HG03159 (cell line): Measurements from ENCODE around the gene ELAVL4.

Experiments
- ATAC-seq: cut with Tn5 transposase; IDR thresholded peaks from one replicate; pipeline ENCODE4 v1.9.1; 2021; ENCODE audit warnings: mild to moderate bottlenecking, moderate library complexity; ENCODE audit not compliant: unreplicated experiment

ELAVL4 gene

GRCh38 chr1:50108497-50109059, at the start of gene ELAVL4:
Gene ELAVL4 (plus strand): TSS chr1:50108920. CDS start chr1:50109190, 270 bp downstream.
- no peak for ATAC-seq

DNA sequence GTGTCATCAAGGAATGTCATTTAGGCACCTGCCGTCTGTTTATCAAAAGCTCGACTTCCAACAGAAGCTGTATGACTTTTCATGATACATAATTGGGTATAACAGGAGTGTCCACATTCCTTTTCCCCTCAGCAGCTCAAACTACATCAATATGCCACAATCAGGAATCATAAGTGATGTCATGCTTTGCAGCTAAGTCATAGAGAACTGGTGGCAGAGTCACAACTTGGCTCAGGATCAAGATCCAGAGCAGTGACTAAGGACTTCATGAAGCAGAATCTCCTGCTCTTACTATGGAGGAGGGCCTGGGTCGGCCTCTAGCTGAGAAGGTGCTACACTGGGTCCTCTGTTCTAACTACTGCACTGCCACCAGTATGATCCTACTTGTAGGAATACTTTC, 48.4 kb upstream of the ELAVL4 start:
- ATAC-seq = no peak

DNA sequence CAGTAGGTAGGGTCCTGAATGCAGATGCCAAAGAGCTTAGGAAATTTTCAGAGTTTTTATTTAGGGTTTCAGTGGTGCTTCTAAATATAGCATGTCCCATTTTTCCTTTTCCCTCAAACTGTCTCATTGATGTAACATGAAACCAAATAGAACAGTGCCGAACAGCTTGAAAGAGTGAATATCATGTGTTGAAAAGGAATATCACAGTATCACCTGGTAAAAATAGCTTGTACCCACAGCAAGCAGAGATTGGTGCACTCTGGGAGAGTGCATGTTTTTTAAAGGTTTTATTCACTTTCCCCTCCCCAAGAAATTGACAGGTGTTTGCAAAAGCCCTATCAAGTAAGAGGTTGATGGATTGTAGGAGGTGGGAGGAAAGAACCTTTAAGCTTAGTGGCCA, 41.9 kb upstream of the ELAVL4 start:
- no peak for ATAC-seq

DNA sequence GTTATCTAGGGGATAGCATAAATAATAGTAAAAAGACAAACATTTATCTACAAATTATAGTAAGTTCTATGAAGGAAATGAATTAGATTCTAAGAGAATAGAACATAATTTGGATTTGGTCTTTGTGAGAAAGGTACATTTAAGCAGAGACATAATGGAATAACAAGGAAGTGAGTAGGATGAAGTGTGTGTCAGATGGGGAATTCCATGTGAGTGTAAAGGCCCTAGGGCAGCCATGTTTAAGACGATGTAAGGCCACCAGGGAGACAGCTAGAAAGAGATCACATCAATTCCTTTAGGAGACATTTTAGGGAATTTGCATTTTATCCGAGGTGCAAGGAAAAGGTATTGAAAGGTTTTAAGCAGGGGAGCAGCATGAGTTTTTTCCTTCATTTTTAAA, 33.8 kb upstream of the ELAVL4 start:
- ATAC-seq = no peak

DNA sequence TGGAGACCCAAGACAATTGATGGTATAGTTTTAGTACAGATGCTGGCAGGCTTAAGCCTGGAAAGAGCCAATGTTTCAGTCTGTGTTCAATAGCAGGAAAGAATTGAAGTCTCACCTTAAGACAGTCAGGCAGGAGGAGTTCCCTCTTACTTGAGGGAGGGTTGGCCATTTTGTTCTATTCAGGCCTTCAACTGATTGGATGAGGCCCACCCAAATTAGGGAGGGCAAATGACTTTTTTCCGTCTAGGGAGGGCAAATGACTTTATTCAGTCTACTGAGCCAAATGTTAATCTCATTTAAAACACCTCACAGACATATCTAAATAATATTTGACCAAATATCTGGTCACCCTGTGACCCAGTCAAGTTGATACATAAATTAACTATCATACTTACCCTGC, 31.4 kb upstream of the ELAVL4 start:
- no peak for ATAC-seq

- no peak for ATAC-seq
These were observed 27.7 kb upstream of the ELAVL4 start for GRCh38 chr1:50080904-50081586.

- ATAC-seq = no peak
These were observed 24.3 kb upstream of the ELAVL4 start for GRCh38 chr1:50084389-50084788.

DNA sequence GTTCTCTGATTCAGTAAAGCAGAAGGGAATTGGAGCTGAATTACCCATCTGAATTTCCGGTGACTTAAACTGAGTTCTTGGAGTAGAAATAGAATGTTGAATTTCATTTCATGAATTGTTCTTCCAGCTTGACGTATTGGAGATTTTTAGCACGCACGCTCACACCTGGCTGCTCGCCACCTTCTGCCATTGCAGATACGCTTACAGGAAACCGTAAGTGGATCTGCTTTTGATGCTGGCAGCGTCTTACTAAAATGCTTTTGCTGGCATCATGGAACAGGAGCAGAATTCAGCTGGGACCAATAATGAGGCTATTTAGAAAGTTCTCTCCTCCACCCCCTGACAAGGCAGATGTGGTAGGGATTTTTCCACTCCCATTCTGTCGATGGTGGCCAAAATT, 17.7 kb upstream of the ELAVL4 start:
- no peak for ATAC-seq

DNA sequence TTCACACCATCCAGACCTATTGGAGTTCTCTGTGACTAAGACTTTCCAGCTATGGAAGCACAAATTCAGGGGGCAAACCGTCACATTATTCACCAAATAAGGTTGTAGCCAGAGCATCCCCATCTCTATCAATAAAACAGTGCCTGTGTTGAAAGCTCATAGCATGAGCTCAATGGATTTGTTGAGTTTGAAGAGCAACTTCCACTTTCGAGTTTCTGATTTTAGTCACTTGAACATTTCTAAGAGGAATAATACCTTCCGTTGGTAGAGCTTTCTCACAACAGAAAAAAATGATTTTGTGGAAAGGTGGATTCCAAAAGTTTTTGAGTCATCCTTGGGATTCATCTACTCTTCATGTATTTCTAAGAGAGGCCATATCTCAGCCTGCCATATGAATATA, 13.0 kb upstream of the ELAVL4 start:
- no peak for ATAC-seq

DNA sequence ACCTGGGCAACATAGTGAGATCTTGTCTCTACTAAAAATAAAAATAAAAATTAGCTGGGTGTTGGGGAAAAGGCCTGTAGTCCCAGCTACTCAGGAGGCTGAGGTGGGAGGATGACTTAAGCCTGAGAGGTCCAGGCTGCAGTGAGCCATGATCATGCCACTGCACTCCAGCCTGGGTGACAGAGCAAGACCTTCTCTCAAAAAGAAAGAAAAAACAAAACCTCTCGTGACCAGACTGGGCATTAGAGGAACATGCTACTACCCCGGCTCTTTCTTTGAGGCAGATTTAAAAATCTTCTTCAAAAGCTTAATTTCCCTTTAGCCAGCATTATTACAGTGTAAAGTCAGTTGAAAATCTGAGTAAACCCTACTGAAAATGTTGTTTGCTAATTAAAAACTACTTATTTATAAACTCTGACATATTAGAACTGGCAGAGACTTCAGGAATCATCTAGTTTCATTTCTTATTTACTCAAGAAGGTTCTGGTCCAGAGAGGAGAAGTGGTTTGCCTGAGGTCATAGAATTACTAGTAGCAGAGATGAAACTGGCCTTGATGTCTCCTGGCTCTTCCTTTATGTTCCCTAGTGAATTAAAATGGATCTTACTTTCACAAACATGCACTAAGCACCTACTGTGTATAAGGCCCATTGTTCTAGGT, 11.6 kb upstream of the ELAVL4 start:
- ATAC-seq = no peak

DNA sequence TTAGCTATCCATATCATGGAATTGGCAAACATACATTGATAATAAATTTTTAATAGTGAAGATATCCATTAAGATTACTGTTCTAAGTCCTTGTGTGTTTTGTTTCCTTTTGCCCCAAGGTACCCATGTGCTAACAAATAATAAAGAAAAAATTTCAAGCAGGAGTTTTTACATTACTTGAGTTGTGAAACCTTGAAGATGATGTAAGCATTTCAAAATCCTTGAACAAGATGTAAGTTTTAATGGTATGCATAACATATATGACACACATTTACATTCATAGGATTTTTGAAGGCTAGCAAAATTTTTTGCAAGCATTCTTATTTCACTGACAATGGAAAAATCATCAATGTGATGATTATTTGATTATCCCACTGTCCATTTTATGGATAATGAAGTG, 10.9 kb upstream of the ELAVL4 start:
- ATAC-seq = no peak

DNA sequence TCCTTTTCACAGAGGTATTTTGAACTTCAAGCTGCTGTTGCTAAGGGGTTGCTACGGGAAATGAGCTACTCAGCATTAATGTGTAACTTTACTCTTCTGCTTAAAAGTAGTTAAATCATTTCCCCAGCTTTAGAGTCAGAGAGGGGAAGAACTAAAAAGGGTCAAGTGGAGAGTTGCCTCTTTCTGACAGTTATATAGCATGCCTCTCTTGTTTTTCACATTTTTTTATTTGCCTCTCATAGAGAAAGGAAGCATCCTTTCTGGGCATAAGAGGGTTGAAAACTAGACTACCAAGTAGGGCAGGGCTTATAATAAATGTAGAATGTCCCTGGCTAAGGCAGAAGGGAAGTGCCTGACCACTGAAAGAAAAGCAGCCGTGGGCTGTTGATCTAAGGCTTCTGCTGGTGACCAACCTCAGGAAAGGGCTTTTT, 10.1 kb upstream of the ELAVL4 start:
- ATAC-seq = no peak

DNA sequence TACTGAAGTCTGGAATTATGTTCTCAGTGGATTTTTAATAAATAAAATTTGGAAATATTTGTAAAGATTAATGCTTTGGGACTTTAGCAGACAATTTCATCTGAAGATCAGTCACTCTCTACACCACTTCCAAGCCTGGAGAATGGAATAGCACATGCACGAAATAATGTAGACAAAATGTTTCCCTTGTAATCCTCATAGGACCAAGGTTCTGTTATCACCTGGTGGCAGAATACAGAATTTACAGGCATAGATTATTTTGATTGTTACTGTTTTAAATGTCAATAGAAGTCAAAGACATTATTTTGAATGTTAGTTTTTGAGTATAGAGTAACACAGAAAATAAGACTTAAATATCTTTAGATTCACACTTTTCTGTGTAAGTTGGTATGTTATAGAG, 9.1 kb upstream of the ELAVL4 start:
- ATAC-seq = no peak

DNA sequence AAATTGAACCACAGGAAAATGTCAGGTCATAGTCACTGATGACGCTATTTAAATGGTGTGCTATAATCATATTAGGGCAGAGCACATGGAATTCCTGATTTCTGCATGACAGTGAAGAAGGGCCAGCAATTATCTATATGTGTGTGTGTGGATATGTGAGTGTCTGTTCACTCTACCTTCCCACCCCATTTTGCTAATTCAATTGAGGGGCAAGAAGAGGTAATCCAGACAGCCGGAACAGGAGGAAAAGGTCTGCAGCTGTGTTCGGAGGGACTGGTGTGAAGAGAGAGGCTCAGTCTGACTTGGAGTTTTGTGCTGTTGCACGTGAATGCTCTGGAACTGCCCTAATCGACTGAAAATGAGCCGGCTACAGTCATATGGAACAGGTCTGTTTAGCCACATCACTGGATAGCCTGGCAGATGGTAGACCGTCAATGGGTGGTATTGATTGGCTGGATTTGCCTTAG, 5.1 kb upstream of the ELAVL4 start:
- no peak for ATAC-seq

- ATAC-seq = no peak
These were observed 3.3 kb upstream of the ELAVL4 start for GRCh38 chr1:50105433-50105832.

DNA sequence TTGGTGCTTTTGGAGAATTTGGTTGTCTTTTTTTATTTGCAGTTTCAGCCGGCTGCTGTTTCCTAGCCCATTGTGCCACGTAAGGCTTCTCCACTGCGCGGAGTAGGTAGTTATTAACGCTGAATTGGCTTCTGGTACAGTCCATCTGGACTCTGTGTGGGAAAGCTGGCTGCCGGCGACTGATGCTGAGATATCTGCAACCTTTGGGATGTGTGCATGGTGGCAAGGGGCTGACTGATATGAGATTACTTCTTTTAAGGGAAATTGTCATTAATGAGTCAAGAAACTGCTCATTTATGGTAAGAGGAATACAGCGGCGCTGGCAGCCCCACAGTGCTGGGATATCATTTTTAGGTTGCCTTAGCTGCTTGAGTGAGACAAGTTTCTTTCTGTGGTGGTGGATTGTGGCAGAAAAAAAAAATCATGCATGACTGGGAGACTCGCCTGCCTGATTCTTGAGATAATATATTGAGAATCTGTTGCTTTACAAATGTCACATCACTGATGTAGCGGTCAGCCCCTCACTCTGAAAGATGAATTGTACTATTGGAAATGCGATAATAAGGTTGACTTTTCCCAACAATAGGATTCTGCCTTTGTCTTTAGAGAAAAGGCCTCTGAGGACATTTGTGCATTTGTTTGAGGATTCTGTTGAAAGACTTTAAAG, 2.5 kb upstream of the ELAVL4 start:
- ATAC-seq = no peak

DNA sequence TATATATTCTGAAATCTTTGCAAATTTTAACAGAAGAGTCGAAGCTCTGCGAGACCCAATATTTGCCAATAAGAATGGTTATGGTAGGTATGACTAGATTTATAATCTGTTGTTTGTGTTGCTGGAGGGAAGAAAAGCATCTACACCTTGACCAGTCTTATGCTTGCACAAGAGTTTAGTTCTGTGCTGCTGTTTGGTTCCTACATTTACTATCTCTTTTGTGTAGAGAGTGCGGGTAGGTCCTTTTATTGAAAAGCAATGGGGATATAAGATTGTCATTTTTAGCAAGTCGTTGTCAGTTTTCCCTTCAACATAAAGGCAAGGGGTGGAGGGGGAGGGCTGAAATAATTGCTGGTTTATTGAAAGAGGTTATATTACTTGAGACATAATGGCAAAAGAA, 396 bp downstream of the ELAVL4 start:
- no peak for ATAC-seq

- no peak for ATAC-seq
These were observed 941 bp downstream of the ELAVL4 start for GRCh38 chr1:50109647-50110075.

DNA sequence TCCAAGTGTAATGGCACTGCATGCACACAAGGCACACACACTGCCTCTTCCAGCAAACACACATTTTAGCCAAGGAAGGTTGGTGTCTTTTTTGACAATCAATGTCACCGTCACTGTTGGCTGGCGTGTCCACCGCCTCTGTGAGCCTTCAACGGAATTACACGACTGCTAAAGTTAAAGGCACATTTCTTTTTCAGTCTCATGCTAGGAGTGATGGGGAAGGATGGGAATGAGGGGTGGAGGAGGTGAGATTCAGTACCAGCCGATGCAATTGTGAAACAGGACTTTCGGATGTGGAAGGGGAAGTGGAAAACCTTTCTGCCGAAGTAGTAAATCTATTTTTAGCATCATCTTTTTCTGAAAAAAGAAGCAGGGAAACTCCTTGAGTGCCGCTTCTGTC, 1.4 kb downstream of the ELAVL4 start:
- ATAC-seq = no peak

- ATAC-seq = peak; percentile 49
These were observed 1.9 kb downstream of the ELAVL4 start for GRCh38 chr1:50110656-50111055.

GRCh38 chr1:50111503-50111902, 2.8 kb downstream of the ELAVL4 start:
- no peak for ATAC-seq

DNA sequence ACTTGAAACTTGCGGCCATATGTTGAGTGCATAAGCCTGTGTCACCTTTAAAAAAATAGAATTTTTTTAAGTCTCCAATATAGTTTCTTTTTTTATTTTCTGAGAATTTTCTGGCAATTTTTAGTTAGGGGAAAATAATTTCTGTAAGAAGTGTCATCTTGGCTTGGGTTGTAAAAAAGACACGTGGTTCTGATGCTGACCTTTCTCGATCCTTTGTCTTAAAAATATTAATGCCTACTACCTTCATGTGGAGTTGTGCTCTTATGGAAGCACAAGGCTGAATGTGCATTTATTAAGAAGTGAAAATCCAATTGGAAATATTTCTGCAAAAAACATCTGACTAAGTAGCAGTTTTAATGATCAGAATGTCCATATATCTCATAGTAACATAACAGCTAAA, 3.5 kb downstream of the ELAVL4 start:
- ATAC-seq = no peak
